Prostate gland (tissue), 2 donors: ENCODE measurements around the gene RBM33. TPM values are rescaled to one million over a fixed set of nuclear protein-coding genes. Genes with fewer than 3 reads are reported as not detected.

Experiments
- DNase-seq: peaks from one replicate; pipeline ENCODE4 v3.0.0-alpha.2; 2019; ENCODE audit warnings: low spot score
- H3K27ac ChIP-seq, 2 donors: fragments of 200-600 bp; sonication (generic); 2 replicates each; pipeline ENCODE4 v1.5.1; 2017 to 2019
- H3K27me3 ChIP-seq: fragments of 200-600 bp; sonication (generic); replicated peaks from 2 replicates; pipeline ENCODE4 v1.5.1; 2019; ENCODE audit not compliant: insufficient read depth
- H3K36me3 ChIP-seq, 2 donors: fragments of 200-600 bp; sonication (generic); 1 replicate in 1 of 2; 2 replicates in 1 of 2; pipeline versions ENCODE4 v1.5.1 to v1.8.1; 2017 to 2019
- H3K4me1 ChIP-seq: fragments of 200-600 bp; sonication (generic); replicated peaks from 2 replicates; pipeline ENCODE4 v1.5.1; 2019
- H3K4me3 ChIP-seq, 2 donors: fragments of 200-600 bp; sonication (generic); 2 replicates each; pipeline ENCODE4 v1.5.1; 2017 to 2019
- H3K9me3 ChIP-seq: fragments of 200-600 bp; sonication (generic); 2 replicates; pipeline ENCODE4 v1.5.1; 2017
- CTCF ChIP-seq, 4 experiments: fragments of 200-600 bp in 2 of 4; fragments of 450-650 bp in 2 of 4; sonication (generic) in 2 of 4; IDR thresholded peaks; 1 replicate in 3 of 4; 2 replicates in 1 of 4; pipeline ENCODE4 v1.5.1; 2016 to 2019; ENCODE audit warnings: antibody characterized with exemption in 4 of 4, mild to moderate bottlenecking in 2 of 4, moderate library complexity in 2 of 4
- POLR2A ChIP-seq: fragments of 450-650 bp; IDR thresholded peaks from one replicate; pipeline ENCODE4 v1.6.1; 2016; ENCODE audit warnings: antibody characterized with exemption, mild to moderate bottlenecking
- POLR2AphosphoS5 ChIP-seq: sonication (generic); formaldehyde crosslinking; IDR thresholded peaks from one replicate; pipeline ENCODE4 v1.6.1; 2017; ENCODE audit warnings: antibody characterized with exemption
- WGBS: methylation state at CpG from one replicate; pipeline ENCODE4 v1.1.5; 2018; 5-methylcytosine and 5-hydroxymethylcytosine counted together
- intact Hi-C: fragments of 100-400 bp; cut with DNase I; formaldehyde crosslinking; loops from one replicate; pipeline ENCODE4 v1.14.2; 2022
- total RNA-seq, 2 donors: library from RNA; depleted of rRNA; stranded (reverse); fragments of >200 nt; gene quantifications; one replicate each; pipeline ENCODE4 v1.1.0, GENCODE V29; 2016

RBM33 gene
- total RNA-seq, 2 donors from 2014 or later, result 33.2 to 82.9 TPM

GRCh38 chr7:155741805-155742204 is 97.3 kb downstream of the RBM33 start:
- no peak overlapping the region for H3K4me3 ChIP-seq
- intact Hi-C loops, result no loop called here
- H3K27ac ChIP-seq, result no peak overlapping the region
- TF ChIP-seq CTCF (IDR thresholded peaks at IDR 0.05), result no peak
- TF ChIP-seq POLR2A, result no peak
- TF ChIP-seq POLR2AphosphoS5, result no peak
- peaks cover 0 to 4% of the 10 kb centered on the region in 2 donors for H3K36me3 ChIP-seq
- H3K4me1 ChIP-seq, result no peaks in the 10 kb centered on the region
- no peaks in the 10 kb centered on the region for H3K9me3 ChIP-seq
- 94% methylated on average over 16 of the region's 16 CpGs for WGBS
- DNase-seq, result no peak
- no peaks in the 10 kb centered on the region for H3K27me3 ChIP-seq

- no peaks in the 10 kb centered on the region for H3K27me3 ChIP-seq
- intact Hi-C loops, result no loop called here
- H3K9me3 ChIP-seq, result no peaks in the 10 kb centered on the region
- TF ChIP-seq POLR2AphosphoS5 (no peak), POLR2A (no peak), CTCF (IDR thresholded peaks at IDR 0.05) (no peak)
- DNase-seq, result no peak
- whole genome bisulfite sequencing, result 87% methylated on average over 4 of the region's 4 CpGs
- peaks cover 0 to 4% of the 10 kb centered on the region in 2 donors for H3K36me3 ChIP-seq
- no peaks in the 10 kb centered on the region for H3K4me1 ChIP-seq
- no peak overlapping the region for H3K27ac ChIP-seq
- no peak overlapping the region for H3K4me3 ChIP-seq
Observed at GRCh38 chr7:155743177-155743576, 98.7 kb downstream of the RBM33 start.

- no peaks in the 10 kb centered on the region for H3K4me1 ChIP-seq
- H3K9me3 ChIP-seq, result no peaks in the 10 kb centered on the region
- no peak for DNase-seq
- 77% methylated on average over 17 of the region's 17 CpGs for WGBS
- intact Hi-C loops, result no loop called here
- peaks cover 0 to 4% of the 10 kb centered on the region in 2 donors for H3K36me3 ChIP-seq
- no peak overlapping the region for H3K27ac ChIP-seq
- H3K27me3 ChIP-seq, result no peaks in the 10 kb centered on the region
- no peak overlapping the region for H3K4me3 ChIP-seq
- TF ChIP-seq POLR2AphosphoS5, result no peak
- no peak for TF ChIP-seq POLR2A
- TF ChIP-seq CTCF (IDR thresholded peaks at IDR 0.05), result no peak
Observed at GRCh38 chr7:155744971-155745683, 100.7 kb downstream of the RBM33 start.

GRCh38 chr7:155745737-155746136 is 101.3 kb downstream of the RBM33 start:
- Histone ChIP-seq H3K4me3 (no peak overlapping the region), H3K27me3 (no peaks in the 10 kb centered on the region), H3K36me3 (peaks cover 0 to 4% of the 10 kb centered on the region in 2 donors), H3K4me1 (no peaks in the 10 kb centered on the region), H3K27ac (no peak overlapping the region), H3K9me3 (no peaks in the 10 kb centered on the region)
- intact Hi-C loops, result no loop called here
- no peak for TF ChIP-seq POLR2AphosphoS5
- no peak for TF ChIP-seq CTCF (IDR thresholded peaks at IDR 0.05)
- TF ChIP-seq POLR2A, result no peak
- DNase-seq, result no peak
- WGBS, result 84% methylated on average over 9 of the region's 9 CpGs

- H3K27ac ChIP-seq, result no peak overlapping the region
- H3K9me3 ChIP-seq, result no peaks in the 10 kb centered on the region
- H3K36me3 ChIP-seq, result peaks cover 0 to 4% of the 10 kb centered on the region in 2 donors
- H3K4me1 ChIP-seq, result no peaks in the 10 kb centered on the region
- intact Hi-C loops, result no loop called here
- no peak for DNase-seq
- no peak overlapping the region for H3K4me3 ChIP-seq
- no peak for TF ChIP-seq POLR2A
- TF ChIP-seq POLR2AphosphoS5, result no peak
- TF ChIP-seq CTCF (IDR thresholded peaks at IDR 0.05), result no peak
- 83% methylated on average over 2 of the region's 2 CpGs for WGBS
- H3K27me3 ChIP-seq, result no peaks in the 10 kb centered on the region
Observed at GRCh38 chr7:155746188-155746587, 101.7 kb downstream of the RBM33 start.
